Lung (tissue), 12 donors: ENCODE results near the gene POLDIP2. TPM values are rescaled to one million over a fixed set of nuclear protein-coding genes. Genes with fewer than 3 reads are reported as not detected.

Source experiments
- ATAC-seq: fragments of 200-7000 bp; cut with Tn5 transposase; one replicate; pipeline ENCODE4 v1.9.1; 2020; ENCODE audit warnings: moderate number of reproducible peaks; ENCODE audit not compliant: insufficient read depth, low FRiP score
- DNase-seq, 3 donors: peaks; one replicate each; pipeline ENCODE4 v3.0.0-alpha.2; 2013 to 2017
- H3K27ac ChIP-seq, 2 donors: one replicate each; pipeline ENCODE4 v1.5.1; 2013; ENCODE audit warnings: mild to moderate bottlenecking in 2 of 2, moderate library complexity in 2 of 2, control low read depth in 1 of 2, inconsistent platforms in 1 of 2, low read depth in 1 of 2, low read length in 1 of 2
- H3K27me3 ChIP-seq, 3 donors: one replicate each; pipeline ENCODE4 v1.5.1; 2013; ENCODE audit warnings: low read length in 2 of 3; ENCODE audit not compliant: control insufficient read depth in 3 of 3, insufficient read depth in 3 of 3
- H3K36me3 ChIP-seq, 4 donors: one replicate each; pipeline ENCODE4 v1.5.1; 2013; ENCODE audit warnings: low read length in 4 of 4, mild to moderate bottlenecking in 1 of 4, moderate library complexity in 1 of 4; ENCODE audit not compliant: control insufficient read depth in 4 of 4, insufficient read depth in 4 of 4
- H3K4me1 ChIP-seq, 5 donors: one replicate each; pipeline ENCODE4 v1.5.1; 2013; ENCODE audit warnings: low read length in 5 of 5, mild to moderate bottlenecking in 2 of 5, moderate library complexity in 1 of 5; ENCODE audit not compliant: control insufficient read depth in 5 of 5, insufficient read depth in 5 of 5
- H3K4me3 ChIP-seq: one replicate; pipeline ENCODE4 v1.5.1; 2013; ENCODE audit warnings: mild to moderate bottlenecking, control low read depth, moderate library complexity
- H3K9ac ChIP-seq, 2 donors: one replicate each; pipeline ENCODE4 v1.5.1; 2013; ENCODE audit warnings: low read length in 2 of 2, control low read depth in 1 of 2; ENCODE audit not compliant: insufficient read depth in 1 of 2
- H3K9me3 ChIP-seq, 4 donors: one replicate each; pipeline ENCODE4 v1.5.1; 2013; ENCODE audit warnings: low read length in 3 of 4, mild to moderate bottlenecking in 1 of 4, moderate library complexity in 1 of 4; ENCODE audit not compliant: control insufficient read depth in 4 of 4, insufficient read depth in 3 of 4
- WGBS, 2 donors: extraction: QIAGEN DNeasy Blood & Tissue Kit; methylation state at CpG; one replicate each; pipeline ENCODE4 v1.1.7; 2013; 5-methylcytosine and 5-hydroxymethylcytosine counted together
- polyA plus RNA-seq, 2 donors: library from polyadenylated mRNA; stranded (reverse); fragments of 200-250 nt; gene quantifications; one replicate each; pipeline ENCODE4 v1.2.1, GENCODE V29; 2013
- total RNA-seq, 2 donors: library from RNA; depleted of rRNA in 1 of 2; stranded (reverse); fragments of >200 nt in 1 of 2; gene quantifications; one replicate each; pipeline ENCODE4 v1.2.1, GENCODE V29; 2014 to 2021
- TF ChIP-seq, protein P1 (sequence below): IDR thresholded peaks from 2 replicates; pipeline ENCODE4 v1.5.1; 2012; ENCODE audit warnings: mild to moderate bottlenecking; ENCODE audit errors: control extremely low read depth, extremely low read depth
- donor health status: control.
- donor health status: control.
- donor health status: Bipolar disorder and iron deficiency.
- donor health status: healthy.
- donor health status: DM: yes; HTN: yes; CAD: no.

The POLDIP2 gene
- total and polyA plus RNA-seq, 4 donors, result 38.7 to 82.6 (median 62.3) TPM

DNA sequence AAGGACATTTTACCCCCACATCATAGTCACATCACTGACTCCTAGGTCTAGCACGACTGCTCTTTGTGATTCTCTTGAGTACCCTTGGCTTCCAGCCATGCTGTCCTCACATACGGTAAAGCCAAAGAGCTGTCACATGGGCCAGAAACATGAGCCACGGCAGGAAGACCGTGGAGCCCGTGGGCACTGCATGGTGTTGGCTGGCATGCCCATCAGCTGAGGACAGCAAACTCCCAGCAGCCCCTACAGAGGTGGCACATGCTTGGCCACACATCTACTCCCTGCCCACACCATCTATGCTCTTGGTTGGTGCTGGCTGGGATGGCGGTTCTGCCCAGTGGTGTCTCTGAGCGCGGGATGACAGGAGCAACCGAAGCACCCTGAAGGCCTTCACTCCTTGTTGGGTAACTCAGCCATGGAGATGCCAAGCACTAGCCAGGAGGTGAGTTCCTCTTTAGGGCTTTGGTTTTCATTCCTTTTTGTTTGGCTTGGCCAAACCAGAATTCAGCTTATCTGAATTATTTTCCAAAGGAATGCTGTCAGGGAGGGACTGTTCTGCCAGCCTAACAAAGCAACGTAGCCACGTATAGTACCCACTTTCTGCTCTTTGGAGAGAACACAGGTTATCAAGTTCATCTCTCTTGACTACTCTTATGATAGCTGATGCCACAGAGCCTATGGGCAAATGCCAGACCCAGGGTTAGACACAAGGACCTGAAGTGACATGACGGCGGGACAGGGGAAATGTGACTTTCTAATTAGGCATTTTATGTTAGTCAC lies 11.7 kb downstream of the POLDIP2 start:
- peaks cover 0 to 4% (median 0%) of the 10 kb centered on the region in 5 donors for H3K4me1 ChIP-seq
- H3K27ac ChIP-seq, result peak overlapping the region in 1 of 2 donors; percentile 4
- no peak for ATAC-seq
- WGBS, 2 donors, result 59 to 80% methylated on average over 13 of the region's 13 CpGs
- no peak overlapping the region for H3K9ac ChIP-seq
- no peak overlapping the region for H3K4me3 ChIP-seq
- TF ChIP-seq, protein P1, sequence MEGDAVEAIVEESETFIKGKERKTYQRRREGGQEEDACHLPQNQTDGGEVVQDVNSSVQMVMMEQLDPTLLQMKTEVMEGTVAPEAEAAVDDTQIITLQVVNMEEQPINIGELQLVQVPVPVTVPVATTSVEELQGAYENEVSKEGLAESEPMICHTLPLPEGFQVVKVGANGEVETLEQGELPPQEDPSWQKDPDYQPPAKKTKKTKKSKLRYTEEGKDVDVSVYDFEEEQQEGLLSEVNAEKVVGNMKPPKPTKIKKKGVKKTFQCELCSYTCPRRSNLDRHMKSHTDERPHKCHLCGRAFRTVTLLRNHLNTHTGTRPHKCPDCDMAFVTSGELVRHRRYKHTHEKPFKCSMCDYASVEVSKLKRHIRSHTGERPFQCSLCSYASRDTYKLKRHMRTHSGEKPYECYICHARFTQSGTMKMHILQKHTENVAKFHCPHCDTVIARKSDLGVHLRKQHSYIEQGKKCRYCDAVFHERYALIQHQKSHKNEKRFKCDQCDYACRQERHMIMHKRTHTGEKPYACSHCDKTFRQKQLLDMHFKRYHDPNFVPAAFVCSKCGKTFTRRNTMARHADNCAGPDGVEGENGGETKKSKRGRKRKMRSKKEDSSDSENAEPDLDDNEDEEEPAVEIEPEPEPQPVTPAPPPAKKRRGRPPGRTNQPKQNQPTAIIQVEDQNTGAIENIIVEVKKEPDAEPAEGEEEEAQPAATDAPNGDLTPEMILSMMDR, result no peak
- DNase-seq, result peak in 1 of 3 donors; percentile 18
- H3K27me3 ChIP-seq, result no peaks in the 10 kb centered on the region
- peaks cover 24 to 72% (median 63%) of the 10 kb centered on the region in 4 donors for H3K36me3 ChIP-seq
- H3K9me3 ChIP-seq, result no peaks in the 10 kb centered on the region

GRCh38 chr17:28344435-28344901 lies 12.9 kb downstream of the POLDIP2 start:
- 92 to 94% methylated on average over 19 of the region's 19 CpGs for WGBS, 2 donors
- Histone ChIP-seq H3K9ac (no peak overlapping the region), H3K36me3 (peaks cover 18 to 73% (median 63%) of the 10 kb centered on the region in 4 donors), H3K9me3 (no peaks in the 10 kb centered on the region), H3K4me3 (no peak overlapping the region), H3K4me1 (peaks cover 0 to 4% (median 0%) of the 10 kb centered on the region in 5 donors), H3K27me3 (no peaks in the 10 kb centered on the region), H3K27ac (peak overlapping the region in 1 of 2 donors; percentile 9)
- TF ChIP-seq, protein P1, result no peak
- no peak for DNase-seq
- ATAC-seq, result no peak

GRCh38 chr17:28344011-28344410 lies 13.3 kb downstream of the POLDIP2 start:
- Histone ChIP-seq H3K27me3 (no peaks in the 10 kb centered on the region), H3K27ac (no peak overlapping the region), H3K4me1 (peaks cover 0 to 8% (median 0%) of the 10 kb centered on the region in 5 donors), H3K4me3 (no peak overlapping the region), H3K9ac (no peak overlapping the region), H3K9me3 (no peaks in the 10 kb centered on the region), H3K36me3 (peaks cover 18 to 72% (median 59%) of the 10 kb centered on the region in 4 donors)
- DNase-seq (no peak), ATAC-seq (no peak)
- WGBS, 2 donors, result 91% methylated on average over 9 of the region's 9 CpGs
- TF ChIP-seq, protein P1, result no peak
